SHP77 (cell line): Measurements from ENCODE around the gene TTC39B.
A peak's percentile ranks its signal among the peaks of the same experiment; 100 is the strongest.

Experiments
- DNase-seq, 2 experiments: peaks; one replicate each; lab custom pipeline; 2025; lab: John Stamatoyannopoulos, UW

Gene TTC39B

DNA sequence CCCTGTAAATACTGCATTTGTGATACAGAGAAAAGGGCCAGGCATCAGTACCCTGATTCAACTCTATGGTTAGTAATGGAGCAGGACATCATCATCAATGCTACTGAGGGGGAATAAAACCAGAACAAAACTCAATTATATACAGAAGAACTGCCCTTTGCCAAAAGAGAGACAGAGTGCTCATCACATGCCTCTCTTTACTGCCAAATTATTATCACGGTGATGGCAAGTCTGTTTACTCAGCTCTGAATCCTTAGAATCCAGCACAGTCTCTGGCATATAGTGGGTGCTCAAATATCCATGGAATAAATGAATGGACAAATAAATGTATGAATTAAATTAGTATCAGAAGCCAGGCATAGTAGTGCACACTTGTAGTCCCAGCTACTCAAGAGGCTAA is 130.2 kb downstream of the TTC39B start:
- DNase-seq = no peak

DNA sequence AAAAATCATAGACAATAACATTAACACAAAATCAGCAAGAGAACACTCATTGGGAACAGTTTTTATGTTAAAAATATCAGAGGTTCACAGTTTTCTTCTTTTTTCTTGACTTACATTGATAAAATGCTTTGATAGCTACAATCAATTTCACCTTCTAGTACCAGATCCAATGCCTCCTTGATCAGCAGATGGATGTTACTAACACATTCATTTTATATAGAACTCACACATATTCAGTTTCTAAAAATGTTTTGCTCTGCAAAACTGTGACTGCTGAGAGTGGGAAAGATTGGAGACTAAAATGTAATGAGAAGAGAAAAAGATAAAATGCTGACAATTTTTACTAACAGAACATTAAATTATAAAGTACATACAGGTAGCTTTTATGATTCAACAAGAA is 143.1 kb downstream of the TTC39B start:
- DNase-seq = no peak

DNA sequence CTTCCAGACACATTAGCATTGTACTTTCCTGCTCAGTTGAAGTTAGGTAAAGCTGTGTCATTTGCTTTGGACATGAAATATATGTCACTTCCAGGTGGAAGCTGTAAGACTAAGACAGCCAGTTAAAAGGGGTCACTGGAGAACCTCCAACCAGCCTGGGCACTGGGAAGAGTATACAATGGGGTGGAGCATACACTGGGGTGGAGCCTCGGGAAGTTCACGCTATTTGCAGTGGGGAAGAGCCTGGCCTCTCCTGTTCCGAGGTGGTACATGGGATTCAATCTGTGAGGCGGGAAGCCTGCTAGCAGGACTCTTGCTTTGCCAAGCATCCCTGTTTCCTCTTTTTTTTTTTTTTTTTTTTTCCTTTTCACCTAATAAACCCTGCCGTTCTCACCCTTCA is 145.3 kb downstream of the TTC39B start:
- no peak for DNase-seq

DNA sequence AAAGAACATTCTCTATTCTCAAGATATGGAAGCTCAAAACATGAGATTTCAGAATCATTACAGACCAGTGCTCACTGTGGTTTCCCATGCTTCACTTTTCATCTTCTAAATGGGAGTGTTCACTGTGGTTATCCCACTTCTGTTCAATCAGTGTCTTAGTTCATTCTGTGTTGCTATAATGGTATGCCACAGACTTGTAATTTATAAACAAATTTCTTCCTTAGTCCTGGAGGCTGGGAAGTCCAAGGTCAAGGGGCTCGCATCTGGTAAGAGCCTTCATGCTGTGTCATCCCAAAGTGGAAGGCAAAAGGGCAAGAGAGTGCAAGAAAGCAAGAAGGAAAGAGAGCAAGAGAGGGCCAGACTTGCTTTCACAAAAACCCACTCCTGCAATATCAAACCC is 146.3 kb downstream of the TTC39B start:
- no peak for DNase-seq

DNA sequence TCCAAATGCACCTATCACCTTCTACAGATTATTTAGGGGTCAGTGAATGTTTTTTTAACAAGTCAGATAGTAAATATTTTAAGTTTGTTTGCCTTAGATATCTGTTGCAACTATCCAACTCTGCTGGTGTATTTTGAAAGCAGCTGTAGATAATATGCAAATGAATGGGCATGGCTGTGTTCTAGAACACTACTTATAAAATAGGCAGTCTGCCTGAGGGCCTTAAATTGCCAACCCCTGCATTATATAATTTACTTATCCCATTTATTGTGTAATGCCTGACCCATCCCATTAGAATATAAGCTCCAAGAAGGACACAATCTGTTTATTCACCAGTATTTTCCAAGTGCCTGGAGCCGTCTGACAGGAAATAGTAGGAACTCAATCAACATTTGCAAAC is 149.0 kb downstream of the TTC39B start:
- no peak for DNase-seq

DNA sequence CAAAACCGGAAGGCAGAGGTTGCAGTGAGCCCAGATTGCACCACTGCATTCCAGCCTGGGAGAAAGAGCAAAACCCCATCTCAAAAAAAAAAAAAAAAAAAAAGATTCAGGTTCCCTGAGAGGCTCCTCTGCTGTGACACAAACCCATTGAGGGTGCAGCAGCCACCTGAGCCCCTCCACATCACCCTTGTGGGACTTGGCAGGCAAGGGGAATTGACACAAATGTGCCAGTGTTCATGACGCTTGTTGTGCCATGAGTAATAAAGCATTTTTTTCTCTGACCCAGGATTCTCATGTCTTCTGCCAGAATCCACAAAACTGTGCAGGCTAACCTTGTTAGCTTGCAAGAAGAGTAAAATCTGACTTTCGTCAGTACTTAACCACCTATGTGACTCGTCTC is 149.6 kb downstream of the TTC39B start:
- no peak for DNase-seq

DNA sequence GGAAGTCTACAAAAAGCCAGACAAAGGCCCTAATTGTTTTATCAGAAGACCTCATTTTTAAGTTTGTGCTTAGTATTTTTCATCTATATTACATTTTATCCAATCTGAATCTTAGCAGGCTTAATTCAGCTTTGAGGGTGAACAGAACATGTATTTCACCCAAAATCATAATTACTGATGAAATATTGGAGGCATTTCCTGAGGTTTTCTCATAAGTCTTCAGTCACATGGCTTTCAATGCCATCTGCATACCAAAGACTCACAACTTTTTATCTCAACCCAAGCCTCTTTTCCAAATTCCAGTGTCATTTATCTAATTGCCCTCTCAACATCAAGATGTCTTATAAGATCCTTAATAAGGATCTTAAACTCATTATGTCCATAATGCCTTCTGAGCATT is 150.8 kb downstream of the TTC39B start:
- DNase-seq = no peak

DNA sequence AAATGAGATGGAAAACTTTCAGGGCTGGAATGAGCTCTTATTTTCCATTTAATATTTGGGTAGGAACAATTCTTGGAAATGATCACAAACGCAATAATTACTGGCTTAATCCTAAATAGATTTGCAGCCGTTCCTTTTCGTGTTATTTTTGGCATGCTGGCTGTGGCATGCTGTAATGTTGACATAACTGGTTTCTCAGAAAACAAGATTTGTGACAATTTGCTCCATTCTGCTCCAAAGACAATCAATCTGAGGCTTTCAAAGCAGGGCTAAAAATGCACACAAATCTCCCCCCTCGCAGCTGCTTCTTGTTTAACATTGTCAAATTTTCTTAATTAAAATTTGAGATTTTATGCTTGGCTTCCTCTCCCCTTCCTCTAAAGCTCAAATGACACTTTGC is 151.2 kb downstream of the TTC39B start:
- peak in 1 of 2 experiments; percentile 16 for DNase-seq

DNA sequence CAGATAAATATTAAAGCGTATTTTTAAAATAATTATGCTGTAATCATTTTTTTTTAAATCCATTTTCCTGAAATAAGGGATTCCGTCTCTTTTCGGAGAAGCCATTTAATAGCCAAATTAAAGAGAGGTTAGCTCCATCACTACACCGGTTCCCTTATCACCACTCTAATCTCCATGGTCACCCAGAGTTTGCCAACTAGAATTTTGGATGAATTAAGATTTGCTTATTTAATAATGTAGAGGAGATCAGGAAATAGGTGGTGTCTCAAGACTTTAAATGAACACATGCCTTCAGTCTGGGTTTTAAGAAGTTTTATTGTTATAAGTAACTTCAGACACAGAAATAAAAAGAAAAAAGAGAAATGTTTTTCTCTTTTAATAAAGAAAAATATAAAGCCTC is 151.7 kb downstream of the TTC39B start:
- no peak for DNase-seq

DNA sequence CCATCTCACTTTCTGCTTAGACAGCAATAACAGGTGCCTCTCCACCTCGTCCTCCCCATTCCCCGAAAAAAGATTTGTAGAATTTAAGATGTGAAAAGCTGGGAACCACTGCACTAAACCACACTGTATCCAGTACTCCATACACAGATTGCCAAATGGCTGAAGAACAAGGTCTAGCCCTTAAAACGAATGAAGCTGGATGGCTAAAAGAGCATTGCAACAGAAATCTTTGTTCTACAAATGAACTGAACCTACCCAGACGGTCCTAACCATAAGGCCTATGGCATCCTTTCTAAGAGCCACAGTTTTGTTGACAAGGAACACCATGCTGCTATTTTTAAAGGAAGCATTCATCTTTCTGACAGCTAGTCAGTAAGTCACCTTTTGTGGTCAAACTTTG is 152.3 kb downstream of the TTC39B start:
- DNase-seq = no peak

DNA sequence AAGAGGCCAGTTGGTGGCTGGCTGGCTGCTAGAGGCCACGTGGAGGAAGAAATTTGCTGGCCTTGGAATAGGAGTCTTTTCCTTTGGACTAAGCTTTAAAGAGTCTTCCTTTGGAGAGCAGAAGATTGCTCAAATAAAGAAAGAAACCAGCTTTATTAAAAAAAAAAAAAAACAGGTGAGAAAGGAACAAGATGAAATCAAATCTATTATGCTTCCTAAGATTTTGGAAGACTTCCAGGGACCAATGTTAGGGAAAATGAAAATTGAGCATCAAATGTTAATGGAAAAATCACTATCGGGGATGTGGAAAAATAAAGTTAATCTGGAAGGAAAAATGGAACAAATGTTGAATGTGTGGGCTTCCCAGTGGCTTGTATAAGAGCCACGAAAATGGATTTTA is 153.1 kb downstream of the TTC39B start:
- DNase-seq = no peak

DNA sequence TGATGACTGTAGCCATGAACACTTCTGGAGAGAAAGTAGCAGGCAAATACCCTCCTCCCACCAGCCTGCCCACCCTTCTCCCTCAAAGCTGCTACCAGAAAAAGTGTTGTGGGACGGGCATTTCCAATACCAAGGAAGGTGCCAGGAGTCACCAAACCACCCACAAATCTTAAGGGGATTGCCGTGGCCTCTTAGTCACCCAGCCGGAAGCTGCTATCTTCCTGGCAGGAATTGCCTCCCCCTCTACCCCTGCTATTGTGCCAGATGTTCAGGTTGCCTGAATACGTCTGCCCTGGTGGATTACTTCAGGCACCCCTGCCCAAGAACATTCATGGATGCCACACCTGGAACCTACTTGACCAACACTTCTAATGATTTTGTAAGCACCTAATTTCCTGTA is 156.1 kb downstream of the TTC39B start:
- no peak for DNase-seq

DNA sequence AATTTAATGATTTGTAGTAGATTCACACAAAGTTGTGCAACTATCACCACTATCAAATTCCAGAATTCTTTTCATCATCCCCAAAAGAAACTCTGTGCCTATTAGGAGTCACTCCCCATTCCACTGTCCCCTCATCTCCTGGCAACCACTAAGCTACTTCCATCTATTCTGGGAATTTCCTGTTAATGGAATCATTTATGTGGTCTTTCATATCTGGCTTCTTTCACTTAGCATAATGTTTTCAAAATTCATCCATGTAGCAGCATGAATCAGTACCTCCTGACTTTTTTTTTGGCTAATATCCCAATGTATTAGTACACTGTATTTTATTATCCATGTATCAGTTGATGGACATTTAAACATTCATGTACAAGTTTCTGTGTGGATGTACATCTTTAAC is 157.6 kb downstream of the TTC39B start:
- DNase-seq = no peak

DNA sequence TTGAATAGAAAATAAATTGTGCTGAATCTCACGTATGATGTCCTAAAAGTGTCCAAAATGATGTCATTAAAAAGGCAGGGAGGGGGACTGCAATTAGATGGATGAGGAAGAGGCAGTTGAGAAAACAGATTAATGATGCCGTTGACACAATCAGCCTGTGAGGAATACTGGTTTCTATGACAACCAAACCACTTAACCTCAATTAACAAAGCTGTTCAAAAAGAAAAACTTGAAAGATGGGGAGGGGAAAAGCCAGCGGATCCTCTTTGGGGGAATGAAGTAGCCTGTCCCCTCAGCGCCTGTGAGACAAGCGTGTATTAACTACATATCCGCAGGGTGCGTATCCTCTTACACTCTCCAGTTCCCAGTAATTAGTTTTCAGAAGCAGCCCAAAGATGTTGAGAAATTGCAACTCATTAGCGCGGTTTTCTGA is 160.7 kb downstream of the TTC39B start:
- DNase-seq = peak in 1 of 2 experiments; percentile 4

DNA sequence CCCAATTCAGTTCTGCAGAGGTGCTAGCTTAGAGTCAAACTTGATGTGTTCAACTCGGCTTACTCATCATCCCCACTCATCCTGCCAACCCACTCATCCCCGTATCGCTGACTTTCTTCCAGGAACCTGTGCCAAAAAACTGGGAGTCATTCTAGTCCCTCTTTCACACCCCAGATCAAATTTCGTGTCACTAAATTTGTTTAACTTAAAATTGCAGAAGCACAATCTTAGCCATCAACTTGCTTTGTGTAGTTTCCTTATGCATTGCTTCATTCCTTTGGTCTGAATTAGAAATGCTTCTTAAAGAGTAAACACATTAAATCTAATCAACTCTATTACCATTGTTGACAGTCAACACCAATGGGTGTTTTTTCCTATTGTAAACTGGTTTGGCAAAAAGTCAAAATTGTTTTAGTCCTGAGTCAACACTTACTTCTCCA is 162.4 kb downstream of the TTC39B start:
- DNase-seq = no peak

DNA sequence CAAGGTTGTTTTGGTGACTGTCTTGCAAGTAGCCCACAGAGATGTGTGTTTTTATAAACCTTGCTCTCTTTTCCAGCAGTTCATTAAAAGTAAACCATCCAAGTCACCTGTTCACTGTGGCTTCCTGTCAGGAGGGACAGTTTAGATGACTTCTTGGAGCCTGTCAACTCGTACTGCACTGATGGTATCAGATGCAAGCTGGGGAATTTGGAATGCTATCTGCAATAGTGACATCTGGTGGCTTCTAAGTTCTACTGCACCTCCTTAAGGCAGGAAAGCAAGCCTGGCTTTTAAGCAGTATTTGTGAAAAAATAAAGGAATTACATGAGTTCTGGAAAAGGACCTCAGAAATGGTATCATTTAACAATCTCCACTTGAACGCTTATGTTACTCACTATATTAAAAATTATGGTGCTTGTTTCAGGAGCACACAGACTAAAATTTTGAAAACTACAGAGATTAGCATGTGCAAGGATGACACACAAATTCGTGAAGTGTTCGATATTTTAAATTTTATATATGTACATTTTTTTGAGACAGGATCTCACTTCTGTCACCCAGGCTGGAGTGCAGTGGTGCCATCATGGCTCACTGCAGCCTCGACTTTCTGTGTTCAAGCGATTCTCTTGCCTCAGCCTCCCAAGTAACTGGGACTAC is 164.0 kb downstream of the TTC39B start:
- DNase-seq = peak; percentile 17 to 19

DNA sequence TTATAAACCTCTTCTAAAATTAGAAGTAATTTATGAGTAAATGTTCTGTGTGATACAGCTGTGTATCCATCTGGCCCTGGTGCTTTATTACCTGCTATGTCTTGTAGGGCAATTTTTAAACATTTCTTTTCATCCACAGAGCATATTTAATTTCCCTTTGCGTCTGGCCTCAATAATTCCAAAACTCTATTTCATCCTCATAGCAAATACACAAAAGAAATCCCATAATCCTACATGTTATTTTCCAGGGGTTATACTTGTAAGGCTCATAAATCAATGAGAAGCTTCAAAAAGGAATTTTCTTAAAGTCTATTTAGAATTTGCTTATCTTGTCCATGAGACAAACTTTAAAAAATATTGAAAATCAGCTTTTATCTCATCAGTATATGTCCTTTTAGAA is 167.0 kb downstream of the TTC39B start:
- DNase-seq = no peak

DNA sequence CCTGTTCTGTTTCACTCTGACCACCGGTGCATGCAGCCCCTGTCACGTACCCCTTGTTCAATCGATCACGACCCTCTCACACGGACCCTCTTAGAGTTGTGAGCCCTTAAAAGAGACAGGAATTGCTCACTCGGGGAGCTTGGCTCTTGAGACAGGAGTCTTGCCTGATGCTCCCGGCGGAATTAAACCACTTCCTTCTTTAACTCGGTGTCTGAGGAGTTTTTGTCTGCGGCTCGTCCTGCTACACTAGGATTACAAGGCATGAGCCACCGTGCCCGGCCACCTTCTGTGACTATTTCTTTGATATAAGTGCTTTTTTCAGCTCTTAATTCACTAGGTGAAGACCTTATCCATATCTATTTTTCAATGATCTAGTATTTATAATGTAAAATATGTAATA is 167.5 kb downstream of the TTC39B start:
- DNase-seq = no peak

DNA sequence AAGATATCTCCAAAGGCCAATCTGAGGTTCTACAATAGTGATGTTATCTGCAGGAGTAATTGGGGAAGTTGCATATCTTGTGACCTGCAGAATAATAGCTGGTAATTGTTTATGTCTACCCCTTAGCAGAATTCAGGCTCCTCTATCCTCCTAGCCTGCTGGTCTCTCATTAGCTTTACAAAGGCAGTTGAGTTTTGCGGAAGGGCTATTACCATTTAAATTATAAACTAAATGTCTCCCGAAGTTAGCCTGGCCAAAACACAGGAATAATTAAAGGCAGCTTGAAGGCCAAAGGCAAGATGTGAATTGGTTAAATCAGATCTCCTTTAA is 168.7 kb downstream of the TTC39B start:
- no peak for DNase-seq

DNA sequence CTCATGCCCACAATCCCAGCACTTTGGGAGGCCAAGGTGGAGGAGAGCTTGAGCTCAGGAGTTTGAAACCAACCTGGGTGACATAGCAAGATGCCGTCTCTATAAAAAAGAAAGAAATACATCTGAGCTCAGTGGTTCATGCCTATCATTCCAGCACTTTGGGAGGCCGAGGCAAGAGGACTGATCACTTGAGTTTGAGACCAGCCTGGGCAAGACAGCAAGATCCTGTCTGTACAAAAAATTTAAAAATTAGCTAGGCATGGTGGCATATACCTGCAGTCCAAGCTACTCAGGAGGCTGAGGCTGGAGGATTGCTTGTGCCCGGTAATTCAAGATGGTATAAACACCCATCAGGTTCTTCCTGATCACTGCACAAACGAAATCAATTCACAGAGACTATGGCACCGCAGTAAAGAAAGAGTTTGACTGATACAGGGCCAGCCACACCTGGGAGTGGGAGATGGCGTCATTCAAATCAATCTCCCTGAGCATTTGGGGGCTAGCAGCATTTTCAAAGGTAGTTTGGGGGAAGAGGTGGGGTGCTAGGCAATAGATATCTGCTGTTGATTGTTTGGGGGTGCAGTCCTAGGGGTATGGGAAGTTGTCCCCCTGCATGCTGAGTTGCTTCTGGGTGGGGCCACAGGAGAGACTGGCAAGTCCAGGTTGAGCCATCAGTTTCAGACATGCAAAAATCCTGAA is 169.2 kb downstream of the TTC39B start:
- DNase-seq = no peak

DNA sequence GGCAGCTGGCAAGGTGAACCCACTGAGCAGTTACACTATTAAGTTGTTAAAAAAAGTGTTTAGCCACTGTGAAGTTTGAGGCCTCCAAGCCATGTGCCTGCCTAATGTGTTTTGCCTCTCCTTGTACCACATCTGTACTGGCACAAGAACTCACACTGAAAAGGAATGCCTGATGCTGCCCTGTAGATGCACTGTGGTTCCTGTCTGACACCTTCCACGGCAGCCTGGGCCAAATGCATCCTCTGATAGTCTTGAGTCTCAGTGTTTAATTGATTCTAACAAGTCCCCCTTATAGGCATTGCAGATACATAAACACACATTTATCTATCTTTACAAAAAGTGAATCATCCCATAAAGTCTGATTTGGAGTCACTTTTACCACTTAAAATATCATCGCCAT is 169.9 kb downstream of the TTC39B start:
- DNase-seq = no peak

DNA sequence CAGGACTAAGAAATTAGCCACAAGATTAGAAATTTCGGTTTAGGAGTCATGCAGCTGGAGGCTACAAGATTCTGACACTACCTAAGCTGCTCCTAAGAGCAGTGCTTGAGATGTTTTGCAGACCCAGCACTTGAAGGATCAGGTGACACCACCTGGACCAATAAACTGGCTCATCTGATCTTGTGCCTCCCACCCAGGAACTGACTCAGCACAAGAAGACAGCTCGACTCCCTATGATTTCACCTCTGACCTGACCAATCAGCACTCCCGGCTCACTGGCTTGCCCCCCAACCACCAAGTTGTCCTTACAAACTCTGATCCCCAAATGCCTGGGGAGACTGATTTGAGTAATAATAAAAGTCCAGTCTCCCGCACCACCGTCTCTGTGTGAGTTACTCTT is 170.4 kb downstream of the TTC39B start:
- DNase-seq = no peak

DNA sequence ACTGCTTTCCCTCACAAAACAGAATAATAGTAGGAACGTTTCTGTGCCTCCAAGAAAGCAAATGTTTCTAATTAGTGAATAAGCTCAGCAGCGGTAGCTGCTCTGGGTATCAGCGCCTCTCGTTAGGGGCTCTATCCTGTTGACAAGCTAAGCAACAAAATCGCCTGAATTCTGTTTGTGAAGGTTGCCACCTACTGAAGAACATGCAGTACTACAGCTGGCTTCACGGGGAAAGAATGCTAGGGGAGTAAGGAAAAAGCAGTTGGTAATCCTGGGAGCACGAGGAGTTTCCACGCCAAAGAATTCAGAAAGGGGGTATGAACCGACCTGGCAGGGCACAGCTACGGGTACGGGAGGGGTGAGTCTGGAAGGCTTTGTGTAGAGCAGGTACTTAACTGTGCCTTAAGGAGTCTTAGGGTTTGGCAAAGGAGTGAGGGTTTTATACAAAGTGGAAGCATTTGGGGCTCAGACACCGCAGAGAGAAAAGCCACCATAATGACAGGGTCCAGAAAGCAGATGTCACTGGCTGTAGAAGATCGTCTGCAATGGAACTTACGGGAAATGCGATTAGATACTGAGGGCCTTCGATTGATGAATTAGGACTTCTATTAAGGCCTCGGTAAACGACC is 171.7 kb downstream of the TTC39B start:
- peak; percentile 51 to 67 for DNase-seq

DNA sequence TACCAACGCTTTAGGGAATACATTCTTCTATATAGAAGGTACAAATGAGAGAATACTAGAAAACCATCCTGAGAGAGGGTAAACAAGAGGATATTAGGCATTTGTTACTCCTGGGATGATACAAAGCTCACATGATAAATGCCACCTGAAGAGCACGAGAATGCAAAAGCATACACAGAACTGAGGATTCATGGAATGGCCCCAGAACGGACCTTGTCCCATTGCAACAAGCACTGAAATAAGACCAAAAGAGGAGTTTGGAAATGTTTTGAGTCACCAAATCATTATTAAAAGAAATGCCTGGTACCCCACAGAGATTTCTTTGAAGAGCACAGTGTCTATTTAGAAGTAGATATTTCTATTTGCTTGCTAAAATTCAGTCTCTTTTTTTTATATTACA is 173.5 kb downstream of the TTC39B start:
- no peak for DNase-seq
